Tibial nerve (tissue), 3 donors: ENCODE results near the gene RUNX3.

ENCODE experiments used
- POLR2A ChIP-seq, 2 donors: fragments of 450-650 bp; IDR thresholded peaks; one replicate each; pipeline ENCODE4 v1.6.1; 2017; ENCODE audit warnings: antibody characterized with exemption in 2 of 2, mild to moderate bottlenecking in 2 of 2, moderate library complexity in 2 of 2
- TF ChIP-seq, protein P1 (sequence below), 5 experiments: fragments of 200-600 bp in 3 of 5; fragments of 450-650 bp in 2 of 5; sonication (generic) in 3 of 5; IDR thresholded peaks; one replicate each; pipeline ENCODE4 v1.5.1; 2016 to 2019; ENCODE audit warnings: antibody characterized with exemption in 5 of 5, mild to moderate bottlenecking in 3 of 5, moderate library complexity in 2 of 5

DNA sequence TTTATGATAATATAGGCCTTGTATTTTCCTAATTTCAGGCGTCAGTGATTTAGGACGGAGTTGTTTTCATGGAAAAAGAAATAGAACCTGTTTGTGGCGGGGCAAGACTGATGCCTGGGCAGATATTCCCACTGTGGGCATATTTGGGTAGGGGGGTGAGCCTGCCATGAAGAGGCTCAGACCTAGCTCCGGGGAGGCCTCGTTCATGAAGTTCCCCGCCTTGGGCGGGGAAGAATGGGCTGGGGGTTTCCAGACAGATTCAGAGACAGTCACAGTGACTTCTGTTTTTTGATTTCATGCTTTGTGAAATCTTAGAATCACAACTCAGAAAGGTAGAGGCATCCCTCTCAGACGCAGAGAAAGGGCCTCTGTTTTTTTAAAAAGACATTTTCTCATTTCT, 36.1 kb downstream of the RUNX3 start:
- TF ChIP-seq, protein P1, sequence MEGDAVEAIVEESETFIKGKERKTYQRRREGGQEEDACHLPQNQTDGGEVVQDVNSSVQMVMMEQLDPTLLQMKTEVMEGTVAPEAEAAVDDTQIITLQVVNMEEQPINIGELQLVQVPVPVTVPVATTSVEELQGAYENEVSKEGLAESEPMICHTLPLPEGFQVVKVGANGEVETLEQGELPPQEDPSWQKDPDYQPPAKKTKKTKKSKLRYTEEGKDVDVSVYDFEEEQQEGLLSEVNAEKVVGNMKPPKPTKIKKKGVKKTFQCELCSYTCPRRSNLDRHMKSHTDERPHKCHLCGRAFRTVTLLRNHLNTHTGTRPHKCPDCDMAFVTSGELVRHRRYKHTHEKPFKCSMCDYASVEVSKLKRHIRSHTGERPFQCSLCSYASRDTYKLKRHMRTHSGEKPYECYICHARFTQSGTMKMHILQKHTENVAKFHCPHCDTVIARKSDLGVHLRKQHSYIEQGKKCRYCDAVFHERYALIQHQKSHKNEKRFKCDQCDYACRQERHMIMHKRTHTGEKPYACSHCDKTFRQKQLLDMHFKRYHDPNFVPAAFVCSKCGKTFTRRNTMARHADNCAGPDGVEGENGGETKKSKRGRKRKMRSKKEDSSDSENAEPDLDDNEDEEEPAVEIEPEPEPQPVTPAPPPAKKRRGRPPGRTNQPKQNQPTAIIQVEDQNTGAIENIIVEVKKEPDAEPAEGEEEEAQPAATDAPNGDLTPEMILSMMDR (IDR thresholded peaks at IDR 0.05) = no peak
- no peak for TF ChIP-seq POLR2A (IDR thresholded peaks at IDR 0.05)
